Body of pancreas (tissue), 4 donors: ENCODE data around the gene RGS7BP. TPM values are rescaled to one million over a fixed set of nuclear protein-coding genes. Genes with fewer than 3 reads are reported as not detected.

Source experiments
- ATAC-seq: fragments of 150-250 bp; one replicate; pipeline ENCODE4 v1.9.1; 2016
- DNase-seq, 4 donors: peaks; one replicate each; pipeline ENCODE4 v3.0.0-alpha.2; 2019
- H3K27ac ChIP-seq, 4 donors: fragments of 200-600 bp; sonication (generic); 1 replicate in 3 of 4; 2 replicates in 1 of 4; pipeline versions ENCODE4 v1.5.1 to v1.6.1; 2016 to 2019; ENCODE audit warnings: mild to moderate bottlenecking in 1 of 4, mixed read lengths in 1 of 4, moderate library complexity in 1 of 4
- H3K27me3 ChIP-seq, 2 donors: fragments of 200-600 bp; sonication (generic); one replicate each; pipeline ENCODE4 v1.6.0; 2016; ENCODE audit warnings: mild to moderate bottlenecking in 1 of 2
- H3K36me3 ChIP-seq, 2 donors: fragments of 200-600 bp; sonication (generic); replicated peaks in 1 of 2; 2 replicates each; pipeline ENCODE4 v1.5.1; 2016; ENCODE audit warnings: low read depth in 2 of 2; ENCODE audit not compliant: insufficient read depth in 1 of 2
- H3K4me1 ChIP-seq: fragments of 200-600 bp; sonication (generic); one replicate; pipeline ENCODE4 v1.6.0; 2016
- H3K4me3 ChIP-seq, 2 donors: fragments of 200-600 bp; sonication (generic); 1 replicate in 1 of 2; 2 replicates in 1 of 2; pipeline ENCODE4 v1.5.1; 2016 to 2019
- H3K9me3 ChIP-seq, 3 donors: fragments of 200-600 bp; sonication (generic); 1 replicate in 2 of 3; 2 replicates in 1 of 3; pipeline ENCODE4 v1.5.1; 2016
- POLR2A ChIP-seq, 3 donors: fragments of 450-650 bp; IDR thresholded peaks; one replicate each; pipeline ENCODE4 v1.6.1; 2016; ENCODE audit warnings: antibody characterized with exemption in 3 of 3, mild to moderate bottlenecking in 2 of 3
- WGBS, 2 donors: methylation state at CpG; one replicate each; pipeline ENCODE4 v1.1.5; 2017; 5-methylcytosine and 5-hydroxymethylcytosine counted together
- intact Hi-C: fragments of 100-400 bp; cut with DNase I; formaldehyde crosslinking; loops from one replicate; pipeline ENCODE4 v1.15.1; 2023
- total RNA-seq, 2 donors: library from RNA; depleted of rRNA; stranded (reverse); fragments of >200 nt; gene quantifications; one replicate each; pipeline ENCODE4 v1.1.0, GENCODE V29; 2016
- TF ChIP-seq, protein P1 (sequence below), 7 experiments: fragments of 450-650 bp in 4 of 7; fragments of 200-600 bp in 3 of 7; sonication (generic) in 3 of 7; IDR thresholded peaks; one replicate each; pipeline ENCODE4 v1.5.1; 2016 to 2019; ENCODE audit warnings: antibody characterized with exemption in 7 of 7

The RGS7BP gene
- total RNA-seq, 2 donors from 2014 or later = under 0.01 to 3.1 TPM

GRCh38 chr5:64569858-64570257 lies 64.0 kb downstream of the RGS7BP start:
- TF ChIP-seq, protein P1, sequence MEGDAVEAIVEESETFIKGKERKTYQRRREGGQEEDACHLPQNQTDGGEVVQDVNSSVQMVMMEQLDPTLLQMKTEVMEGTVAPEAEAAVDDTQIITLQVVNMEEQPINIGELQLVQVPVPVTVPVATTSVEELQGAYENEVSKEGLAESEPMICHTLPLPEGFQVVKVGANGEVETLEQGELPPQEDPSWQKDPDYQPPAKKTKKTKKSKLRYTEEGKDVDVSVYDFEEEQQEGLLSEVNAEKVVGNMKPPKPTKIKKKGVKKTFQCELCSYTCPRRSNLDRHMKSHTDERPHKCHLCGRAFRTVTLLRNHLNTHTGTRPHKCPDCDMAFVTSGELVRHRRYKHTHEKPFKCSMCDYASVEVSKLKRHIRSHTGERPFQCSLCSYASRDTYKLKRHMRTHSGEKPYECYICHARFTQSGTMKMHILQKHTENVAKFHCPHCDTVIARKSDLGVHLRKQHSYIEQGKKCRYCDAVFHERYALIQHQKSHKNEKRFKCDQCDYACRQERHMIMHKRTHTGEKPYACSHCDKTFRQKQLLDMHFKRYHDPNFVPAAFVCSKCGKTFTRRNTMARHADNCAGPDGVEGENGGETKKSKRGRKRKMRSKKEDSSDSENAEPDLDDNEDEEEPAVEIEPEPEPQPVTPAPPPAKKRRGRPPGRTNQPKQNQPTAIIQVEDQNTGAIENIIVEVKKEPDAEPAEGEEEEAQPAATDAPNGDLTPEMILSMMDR (IDR thresholded peaks at IDR 0.05) = no peak
- no peak for TF ChIP-seq POLR2A (IDR thresholded peaks at IDR 0.05)
- WGBS, 2 donors = 5 to 13% methylated on average over 1 of the region's 1 CpG
- H3K4me3 ChIP-seq = no peak overlapping the region
- intact Hi-C loops = no loop called here
- no peak overlapping the region for H3K27ac ChIP-seq
- no peak for DNase-seq
- ATAC-seq = no peak
- no peaks in the 10 kb centered on the region for H3K36me3 ChIP-seq
- no peaks in the 10 kb centered on the region for H3K27me3 ChIP-seq
- no peaks in the 10 kb centered on the region for H3K9me3 ChIP-seq
- H3K4me1 ChIP-seq = no peaks in the 10 kb centered on the region

DNA sequence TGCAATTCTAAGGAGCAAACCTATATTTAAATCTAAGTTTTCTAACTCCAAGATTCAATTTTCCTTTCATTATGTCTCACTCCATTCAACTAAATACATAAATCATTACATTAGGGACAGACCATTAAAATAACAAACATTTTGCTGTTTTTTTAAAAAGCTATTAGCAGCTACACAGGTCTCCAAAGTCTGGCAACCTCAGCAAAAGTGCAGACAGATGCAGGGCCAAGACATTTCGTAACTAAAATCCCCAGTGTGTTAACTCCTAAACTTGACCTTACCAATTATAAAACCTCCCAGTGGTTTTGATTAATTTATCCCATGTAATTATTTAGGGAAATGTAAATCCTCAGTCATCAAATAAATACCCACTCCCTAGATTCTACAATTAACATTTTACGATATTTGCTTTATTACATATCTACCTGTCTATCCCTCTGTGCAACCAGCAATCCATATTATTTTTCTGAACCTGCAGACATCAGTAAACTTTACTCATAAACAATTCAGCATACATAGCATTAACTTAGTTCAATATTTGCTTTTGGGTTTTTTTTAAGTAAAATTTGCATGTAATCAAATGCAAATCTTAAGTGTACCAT lies 64.7 kb downstream of the RGS7BP start:
- intact Hi-C loops = no loop called here

GRCh38 chr5:64575561-64575960 lies 69.7 kb downstream of the RGS7BP start:
- DNase-seq (no peak), ATAC-seq (no peak)
- Histone ChIP-seq H3K36me3 (no peaks in the 10 kb centered on the region), H3K27me3 (no peaks in the 10 kb centered on the region), H3K4me1 (no peaks in the 10 kb centered on the region), H3K4me3 (no peak overlapping the region), H3K27ac (no peak overlapping the region), H3K9me3 (no peaks in the 10 kb centered on the region)
- intact Hi-C loops = no loop called here
- WGBS, 2 donors = 77 to 82% methylated on average over 5 of the region's 5 CpGs
- TF ChIP-seq POLR2A (IDR thresholded peaks at IDR 0.05) = no peak
- TF ChIP-seq, protein P1 (IDR thresholded peaks at IDR 0.05) = no peak

More for the DNA sequence above, 64.7 kb downstream of the RGS7BP start:
- H3K9me3 ChIP-seq = no peaks in the 10 kb centered on the region
- DNase-seq (no peak), ATAC-seq (no peak)
- H3K4me3 ChIP-seq = no peak overlapping the region
- H3K27me3 ChIP-seq = no peaks in the 10 kb centered on the region
- H3K36me3 ChIP-seq = no peaks in the 10 kb centered on the region
- H3K27ac ChIP-seq = no peak overlapping the region
- TF ChIP-seq, protein P1 (IDR thresholded peaks at IDR 0.05) = no peak
- TF ChIP-seq POLR2A (IDR thresholded peaks at IDR 0.05) = no peak
- H3K4me1 ChIP-seq = no peaks in the 10 kb centered on the region
- 68 to 76% methylated on average over 2 of the region's 2 CpGs for WGBS, 2 donors

- no peak for DNase-seq
- no peaks in the 10 kb centered on the region for H3K9me3 ChIP-seq
- H3K4me1 ChIP-seq = no peaks in the 10 kb centered on the region
- TF ChIP-seq, protein P1 (IDR thresholded peaks at IDR 0.05) = no peak
- TF ChIP-seq POLR2A (IDR thresholded peaks at IDR 0.05) = no peak
- no peak overlapping the region for H3K4me3 ChIP-seq
- H3K36me3 ChIP-seq = no peaks in the 10 kb centered on the region
- no peaks in the 10 kb centered on the region for H3K27me3 ChIP-seq
- ATAC-seq = no peak
- intact Hi-C loops = no loop called here
- H3K27ac ChIP-seq = no peak overlapping the region
- WGBS, 2 donors = 24 to 49% methylated on average over 2 of the region's 2 CpGs
Observed at GRCh38 chr5:64576250-64576649, 70.4 kb downstream of the RGS7BP start.

DNA sequence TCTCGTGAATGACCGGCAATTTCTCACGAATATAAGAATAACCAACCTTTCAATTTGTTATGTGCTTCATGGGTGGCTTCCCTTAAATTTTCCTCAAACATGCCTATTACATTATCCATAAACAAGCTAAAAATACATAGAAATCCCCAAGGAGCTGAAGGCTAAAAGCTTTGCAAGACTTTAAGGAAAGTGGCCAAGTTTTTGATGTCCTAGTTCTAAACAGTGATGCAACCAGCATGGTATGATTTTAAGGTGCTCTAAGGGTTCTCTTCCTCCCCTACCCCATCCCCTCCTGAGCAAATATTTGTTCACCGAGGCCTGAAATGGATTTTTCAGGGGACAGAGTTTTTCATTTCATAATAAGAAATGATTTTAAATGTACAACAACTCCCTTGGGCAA lies 79.8 kb downstream of the RGS7BP start:
- Histone ChIP-seq H3K27me3 (no peaks in the 10 kb centered on the region), H3K9me3 (no peaks in the 10 kb centered on the region), H3K36me3 (no peaks in the 10 kb centered on the region), H3K4me3 (no peak overlapping the region), H3K4me1 (no peaks in the 10 kb centered on the region), H3K27ac (no peak overlapping the region)
- intact Hi-C loops = no loop called here
- TF ChIP-seq POLR2A (IDR thresholded peaks at IDR 0.05) = no peak
- no peak for ATAC-seq
- DNase-seq = no peak
- WGBS, 2 donors = 64 to 65% methylated on average over 4 of the region's 4 CpGs
